Adipocyte (in vitro differentiated cells): Measurements from ENCODE around the gene RNASE8.
A peak's percentile ranks its signal among the peaks of the same experiment; 100 is the strongest.

Experiments used
- DNase-seq: peaks from one replicate; pipeline ENCODE4 v3.0.0-alpha.2; 2015; ENCODE audit warnings: low read depth
- H3K27me3 ChIP-seq: replicated peaks from 2 replicates; pipeline ENCODE4 v1.7.0; 2013; ENCODE audit warnings: mild to moderate bottlenecking, low read length, moderate library complexity; ENCODE audit not compliant: control insufficient read depth, insufficient read depth
- H3K36me3 ChIP-seq: 2 replicates; pipeline ENCODE4 v1.7.0; 2013; ENCODE audit warnings: low read length, mild to moderate bottlenecking, moderate library complexity; ENCODE audit not compliant: control insufficient read depth, insufficient read depth, severe bottlenecking
- H3K4me1 ChIP-seq: 2 replicates; pipeline ENCODE4 v1.7.0; 2013; ENCODE audit warnings: mild to moderate bottlenecking, low read length, moderate library complexity; ENCODE audit not compliant: control insufficient read depth, insufficient read depth
- H3K4me3 ChIP-seq: 2 replicates; pipeline ENCODE4 v1.7.0; 2013; ENCODE audit warnings: mild to moderate bottlenecking, low read length, moderate library complexity
- H3K9ac ChIP-seq: 2 replicates; pipeline ENCODE4 v1.7.0; 2013; ENCODE audit warnings: mild to moderate bottlenecking, low read length, moderate library complexity
- H3K9me3 ChIP-seq: 2 replicates; pipeline ENCODE4 v1.7.0; 2013; ENCODE audit warnings: mild to moderate bottlenecking, low read length, moderate library complexity; ENCODE audit not compliant: control insufficient read depth

The RNASE8 gene

DNA sequence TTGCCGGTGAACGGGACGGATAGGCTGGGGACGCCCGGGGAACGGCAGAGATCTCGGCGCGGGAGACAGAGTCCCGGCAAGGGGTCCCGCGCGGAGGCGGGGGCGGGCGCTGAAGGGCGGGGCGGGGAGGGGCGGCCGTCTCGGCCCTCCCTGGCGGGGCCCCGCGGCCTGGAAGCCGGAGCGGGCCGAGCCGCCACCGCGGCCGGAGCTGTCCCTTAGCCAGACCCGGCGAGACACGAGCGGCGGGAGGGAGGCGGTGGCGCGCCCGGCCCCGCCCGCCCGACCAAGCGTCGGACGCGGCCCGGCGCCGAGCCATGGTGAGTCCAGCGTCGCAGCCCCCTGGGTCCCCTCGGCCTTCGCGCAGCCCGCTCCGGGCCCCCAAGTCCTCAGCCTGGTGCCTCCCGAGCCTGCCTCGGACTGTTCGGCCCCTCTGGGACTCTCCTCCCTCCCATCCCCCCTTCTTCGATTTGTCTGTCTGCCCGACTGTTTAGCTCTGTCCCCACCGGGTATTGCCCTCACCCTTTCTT, 12.5 kb downstream of the RNASE8 start, which contains the start of gene ARHGEF40:
Gene ARHGEF40, plus strand, starts transcription at position 222 of the 527 bp plus-strand sequence. Its CDS starts 93 bp downstream, at position 315.
- Histone ChIP-seq H3K36me3 (peaks cover 25% of the 10 kb centered on the region), H3K27me3 (no peaks in the 10 kb centered on the region), H3K4me3 (peak within 1 kb of the TSS; percentile 87), H3K9ac (peak within 1 kb of the TSS; percentile 98), H3K4me1 (peaks cover 34% of the 10 kb centered on the region), H3K9me3 (no peaks in the 10 kb centered on the region)
- peak; percentile 85 for DNase-seq

DNA sequence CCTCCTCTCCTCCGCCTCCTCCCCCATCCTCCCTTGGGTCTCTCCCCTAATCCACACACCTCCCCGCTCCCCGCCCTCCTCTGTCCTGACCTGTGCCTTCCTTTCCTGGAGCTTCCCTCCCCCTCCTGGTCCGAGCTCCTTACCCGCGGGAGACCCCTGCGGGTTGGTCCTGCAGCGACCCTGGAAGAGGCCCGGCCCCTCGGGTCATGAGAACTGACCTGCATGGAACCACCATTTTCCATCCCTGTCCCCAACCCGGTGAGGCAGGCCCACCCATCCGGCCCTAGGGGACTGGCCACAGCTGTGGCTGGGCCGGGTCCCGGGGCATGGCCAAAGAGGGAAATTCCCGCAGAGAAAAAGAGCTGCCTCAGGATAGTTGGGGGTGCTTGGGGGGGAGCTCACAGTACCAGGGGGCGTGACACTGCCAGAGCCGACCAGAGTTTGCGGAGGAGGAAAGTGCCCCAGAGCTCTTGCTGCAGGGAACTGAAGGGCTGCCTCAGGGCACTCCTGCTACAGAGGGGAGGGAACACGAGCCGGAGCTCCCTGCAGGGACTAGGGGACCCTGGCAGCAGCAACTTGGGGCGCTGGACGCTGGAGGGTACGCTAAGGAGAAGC, 13.1 kb downstream of the RNASE8 start:
- H3K9ac ChIP-seq: peak overlapping the region; percentile 98
- H3K4me3 ChIP-seq: peak overlapping the region; percentile 87
- H3K4me1 ChIP-seq: peaks cover 32% of the 10 kb centered on the region
- peak; percentile 67 for DNase-seq
- H3K36me3 ChIP-seq: peaks cover 31% of the 10 kb centered on the region
- H3K9me3 ChIP-seq: no peaks in the 10 kb centered on the region
- H3K27me3 ChIP-seq: no peaks in the 10 kb centered on the region

DNA sequence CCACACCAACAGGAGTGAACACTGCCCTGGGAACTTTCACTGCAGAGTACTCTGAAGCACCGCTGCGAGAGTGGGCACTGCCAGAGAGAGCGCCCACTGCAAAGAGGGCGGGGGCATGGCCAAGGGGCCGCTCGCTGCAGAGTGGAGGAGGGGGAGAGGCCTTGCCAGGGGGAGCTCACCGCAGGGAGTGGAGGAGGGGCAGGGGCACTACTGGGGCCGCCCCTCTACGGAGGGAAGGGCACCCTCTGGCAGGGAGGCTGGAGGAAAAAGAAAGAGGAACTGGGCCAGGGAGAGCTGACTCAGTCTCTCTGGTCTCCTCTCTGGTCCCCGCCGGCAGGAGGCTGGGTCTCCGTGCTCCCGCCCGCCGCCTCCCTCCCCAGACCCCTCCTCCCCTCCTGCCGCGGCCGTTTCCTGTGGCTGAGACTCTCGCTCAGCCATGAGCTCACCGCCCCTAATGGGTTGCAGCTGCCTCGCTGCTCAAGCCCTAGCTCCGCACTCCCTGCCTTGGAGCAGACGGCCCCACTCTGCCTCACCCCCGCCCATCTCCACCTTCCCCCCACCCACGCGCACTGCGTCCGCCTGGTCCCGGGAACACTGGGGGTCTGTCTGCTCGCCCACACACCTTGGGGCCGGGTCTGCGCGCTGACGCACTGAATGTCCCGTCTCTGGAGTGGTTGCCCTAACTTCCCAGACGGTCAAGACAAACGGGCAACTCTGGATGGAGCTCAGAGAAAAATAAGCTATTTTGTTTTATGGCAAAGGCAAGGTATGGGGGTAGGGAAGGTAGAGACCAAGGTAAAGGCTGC, 13.8 kb downstream of the RNASE8 start:
- peak; percentile 98 for DNase-seq
- H3K4me1 ChIP-seq: peaks cover 32% of the 10 kb centered on the region

DNA sequence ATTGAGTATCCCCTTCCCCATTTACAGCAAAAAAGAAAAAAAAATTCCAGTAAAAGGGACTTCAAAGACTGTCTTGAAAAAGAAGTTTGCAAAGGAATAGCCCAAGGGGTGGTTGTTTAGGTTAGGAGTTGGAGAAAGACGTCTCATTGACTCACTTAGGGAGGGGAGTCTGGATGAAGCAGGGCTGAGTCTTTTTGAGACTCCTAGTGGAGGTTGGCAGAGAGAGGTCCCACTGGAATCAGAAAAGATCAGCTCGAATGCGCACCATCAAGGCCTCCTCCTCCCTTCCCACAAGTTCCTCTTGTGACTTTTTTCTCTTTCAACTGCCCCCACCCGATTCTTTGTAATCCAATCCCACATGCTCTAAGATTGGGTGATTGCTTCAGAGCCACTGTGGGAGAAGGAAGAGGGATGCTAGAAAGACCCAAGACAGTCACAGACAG, 14.4 kb downstream of the RNASE8 start:
- Histone ChIP-seq H3K4me1 (peaks cover 32% of the 10 kb centered on the region), H3K36me3 (peaks cover 44% of the 10 kb centered on the region), H3K9me3 (no peaks in the 10 kb centered on the region), H3K4me3 (peak overlapping the region; percentile 87), H3K27me3 (no peaks in the 10 kb centered on the region), H3K9ac (peak overlapping the region; percentile 98)
- DNase-seq: peak; percentile 88

More for the DNA sequence above, 13.8 kb downstream of the RNASE8 start:
- no peaks in the 10 kb centered on the region for H3K9me3 ChIP-seq
- H3K9ac ChIP-seq: peak overlapping the region; percentile 98
- no peaks in the 10 kb centered on the region for H3K27me3 ChIP-seq
- peak overlapping the region; percentile 87 for H3K4me3 ChIP-seq
- peaks cover 38% of the 10 kb centered on the region for H3K36me3 ChIP-seq

DNA sequence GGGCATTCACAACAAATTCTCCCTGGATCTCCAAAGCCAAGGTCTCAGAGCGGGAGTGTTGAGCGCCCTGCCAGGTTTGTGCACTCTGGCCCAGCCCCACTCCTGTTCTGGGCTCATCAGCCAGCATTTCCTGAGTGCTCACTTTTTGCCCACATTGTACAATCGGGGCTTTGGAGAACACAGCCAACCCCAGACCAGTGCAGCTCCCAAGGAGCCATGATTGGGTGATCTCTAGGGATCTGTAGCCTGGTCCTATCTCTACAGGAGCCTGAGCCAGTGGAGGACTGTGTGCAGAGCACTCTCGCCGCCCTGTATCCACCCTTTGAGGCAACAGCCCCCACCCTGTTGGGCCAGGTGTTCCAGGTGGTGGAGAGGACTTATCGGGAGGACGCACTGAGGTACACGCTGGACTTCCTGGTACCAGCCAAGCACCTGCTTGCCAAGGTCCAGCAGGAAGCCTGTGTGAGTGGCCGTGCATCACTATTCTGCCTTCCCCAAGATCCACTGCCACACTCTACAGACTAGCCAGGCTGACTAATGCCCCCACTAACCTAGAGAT, 15.2 kb downstream of the RNASE8 start:
- H3K27me3 ChIP-seq: no peaks in the 10 kb centered on the region
- peaks cover 52% of the 10 kb centered on the region for H3K36me3 ChIP-seq
- peak overlapping the region; percentile 21 for H3K4me3 ChIP-seq
- H3K4me1 ChIP-seq: peaks cover 32% of the 10 kb centered on the region
- no peak for DNase-seq
- H3K9ac ChIP-seq: peak overlapping the region; percentile 41
- no peaks in the 10 kb centered on the region for H3K9me3 ChIP-seq

DNA sequence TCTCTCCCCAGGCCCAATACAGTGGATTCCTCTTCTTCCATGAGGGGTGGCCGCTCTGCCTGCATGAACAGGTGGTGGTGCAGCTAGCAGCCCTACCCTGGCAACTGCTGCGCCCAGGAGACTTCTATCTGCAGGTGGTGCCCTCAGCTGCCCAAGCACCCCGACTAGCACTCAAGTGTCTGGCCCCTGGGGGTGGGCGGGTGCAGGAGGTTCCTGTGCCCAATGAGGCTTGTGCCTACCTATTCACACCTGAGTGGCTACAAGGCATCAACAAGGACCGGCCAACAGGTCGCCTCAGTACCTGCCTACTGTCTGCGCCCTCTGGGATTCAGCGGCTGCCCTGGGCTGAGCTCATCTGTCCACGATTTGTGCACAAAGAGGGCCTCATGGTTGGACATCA, 16.3 kb downstream of the RNASE8 start:
- Histone ChIP-seq H3K4me1 (peaks cover 27% of the 10 kb centered on the region), H3K4me3 (no peak overlapping the region), H3K27me3 (no peaks in the 10 kb centered on the region), H3K9me3 (no peaks in the 10 kb centered on the region), H3K36me3 (peaks cover 63% of the 10 kb centered on the region), H3K9ac (no peak overlapping the region)
- DNase-seq: no peak

DNA sequence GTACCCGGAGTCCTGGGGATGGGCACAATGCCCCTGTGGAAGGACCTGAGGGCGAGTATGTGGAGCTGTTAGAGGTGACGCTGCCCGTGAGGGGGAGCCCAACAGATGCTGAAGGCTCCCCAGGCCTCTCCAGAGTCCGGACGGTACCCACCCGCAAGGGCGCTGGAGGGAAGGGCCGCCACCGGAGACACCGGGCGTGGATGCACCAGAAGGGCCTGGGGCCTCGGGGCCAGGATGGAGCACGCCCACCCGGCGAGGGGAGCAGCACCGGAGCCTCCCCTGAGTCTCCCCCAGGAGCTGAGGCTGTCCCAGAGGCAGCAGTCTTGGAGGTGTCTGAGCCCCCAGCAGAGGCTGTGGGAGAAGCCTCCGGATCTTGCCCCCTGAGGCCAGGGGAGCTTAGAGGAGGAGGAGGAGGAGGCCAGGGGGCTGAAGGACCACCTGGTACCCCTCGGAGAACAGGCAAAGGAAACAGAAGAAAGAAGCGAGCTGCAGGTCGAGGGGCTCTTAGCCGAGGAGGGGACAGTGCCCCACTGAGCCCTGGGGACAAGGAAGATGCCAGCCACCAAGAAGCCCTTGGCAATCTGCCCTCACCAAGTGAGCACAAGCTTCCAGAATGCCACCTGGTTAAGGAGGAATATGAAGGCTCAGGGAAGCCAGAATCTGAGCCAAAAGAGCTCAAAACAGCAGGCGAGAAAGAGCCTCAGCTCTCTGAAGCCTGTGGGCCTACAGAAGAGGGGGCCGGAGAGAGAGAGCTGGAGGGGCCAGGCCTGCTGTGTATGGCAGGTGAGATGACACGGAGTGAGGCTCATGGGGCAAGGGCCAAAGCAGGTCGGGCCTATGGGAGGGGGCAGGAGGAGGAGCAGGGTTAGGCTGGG, 17.0 kb downstream of the RNASE8 start:
- no peaks in the 10 kb centered on the region for H3K9me3 ChIP-seq
- H3K4me1 ChIP-seq: peaks cover 20% of the 10 kb centered on the region
- no peak overlapping the region for H3K9ac ChIP-seq
- H3K4me3 ChIP-seq: no peak overlapping the region
- H3K27me3 ChIP-seq: no peaks in the 10 kb centered on the region
- H3K36me3 ChIP-seq: peaks cover 70% of the 10 kb centered on the region
- no peak for DNase-seq

DNA sequence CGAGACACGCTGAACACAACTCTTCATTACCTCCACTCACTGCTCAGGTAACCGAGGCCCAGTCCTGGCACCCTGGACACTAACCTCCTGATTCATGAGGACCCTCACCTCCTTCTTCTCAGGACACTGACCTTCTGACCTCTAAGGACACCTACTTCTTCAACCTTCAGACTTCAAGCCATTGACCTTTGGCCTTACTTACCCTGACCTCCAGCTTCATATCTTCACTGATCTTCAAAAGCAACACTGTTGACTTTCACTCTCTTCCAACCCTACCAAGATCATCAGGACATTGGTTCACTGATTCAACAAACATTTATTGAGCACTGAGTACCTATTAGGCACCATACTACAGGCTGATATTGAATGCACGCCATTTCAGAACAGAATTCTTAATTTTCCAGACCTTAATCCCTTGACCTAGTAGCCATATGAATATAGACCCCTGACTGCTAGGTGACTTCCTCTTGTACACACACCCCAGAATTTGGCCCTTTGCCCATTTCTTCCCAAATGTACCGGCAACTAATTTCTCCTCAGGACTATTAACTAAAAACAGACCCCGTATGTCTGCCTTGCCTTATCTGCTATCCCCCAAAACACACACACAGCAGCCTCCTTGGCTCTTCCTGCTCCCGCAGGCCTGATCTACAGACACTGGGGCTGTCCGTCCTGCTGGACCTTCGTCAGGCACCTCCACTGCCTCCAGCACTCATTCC, 18.3 kb downstream of the RNASE8 start:
- H3K9ac ChIP-seq: no peak overlapping the region
- no peaks in the 10 kb centered on the region for H3K9me3 ChIP-seq
- no peak overlapping the region for H3K4me3 ChIP-seq
- peaks cover 81% of the 10 kb centered on the region for H3K36me3 ChIP-seq
- H3K27me3 ChIP-seq: no peaks in the 10 kb centered on the region
- no peak for DNase-seq
- peaks cover 18% of the 10 kb centered on the region for H3K4me1 ChIP-seq

DNA sequence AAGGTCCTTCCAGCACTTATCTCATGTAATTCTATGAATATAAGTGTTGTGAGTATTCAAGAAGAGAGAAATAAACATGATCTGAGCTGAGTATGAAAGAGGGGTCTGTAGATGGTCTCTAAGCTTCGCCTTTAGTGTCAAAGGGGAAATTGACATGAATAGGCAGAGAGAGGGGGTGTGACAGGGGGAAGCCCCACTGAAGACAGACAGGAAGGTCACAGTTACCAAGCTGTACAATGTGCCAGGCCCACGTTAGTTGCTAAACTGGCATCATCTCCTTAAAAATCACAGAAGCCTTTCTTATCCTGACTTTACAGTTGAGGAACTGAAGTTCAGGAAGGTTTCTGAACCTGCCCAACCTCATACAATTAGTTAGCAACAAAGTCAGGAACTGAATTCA, 20.1 kb downstream of the RNASE8 start:
- Histone ChIP-seq H3K9me3 (no peaks in the 10 kb centered on the region), H3K9ac (no peak overlapping the region), H3K36me3 (peaks cover 98% of the 10 kb centered on the region), H3K27me3 (no peaks in the 10 kb centered on the region), H3K4me3 (no peak overlapping the region), H3K4me1 (peaks cover 8% of the 10 kb centered on the region)
- no peak for DNase-seq

DNA sequence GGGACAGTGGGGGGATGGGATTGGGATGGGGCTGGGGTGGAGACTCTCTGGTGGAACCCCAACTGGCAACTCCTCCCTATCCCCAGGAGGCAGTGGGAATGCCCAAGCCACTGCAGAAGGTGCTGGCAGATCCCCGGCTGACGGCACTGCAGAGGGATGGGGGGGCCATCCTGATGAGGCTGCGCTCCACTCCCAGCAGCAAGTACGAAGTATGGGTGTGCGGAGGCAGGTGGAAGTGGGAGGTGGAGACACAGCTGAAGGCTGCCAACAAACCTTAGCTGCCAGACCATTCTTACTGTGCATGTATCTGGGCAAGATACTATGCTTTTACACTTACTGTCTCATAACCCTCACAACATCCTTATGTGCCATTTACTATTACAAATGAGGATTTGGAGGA, 20.7 kb downstream of the RNASE8 start:
- Histone ChIP-seq H3K9ac (no peak overlapping the region), H3K4me3 (no peak overlapping the region), H3K9me3 (no peaks in the 10 kb centered on the region), H3K4me1 (peaks cover 1% of the 10 kb centered on the region), H3K36me3 (peaks cover 96% of the 10 kb centered on the region), H3K27me3 (no peaks in the 10 kb centered on the region)
- DNase-seq: no peak
